ENCODE results near the gene RAET1G. TPM values are rescaled to one million over a fixed set of nuclear protein-coding genes. Genes with fewer than 3 reads are reported as not detected.
A peak's percentile ranks its signal among the peaks of the same experiment; 100 is the strongest.

RAET1G gene
- polyA plus RNA-seq, 1 donor, result 0.28 TPM

DNA sequence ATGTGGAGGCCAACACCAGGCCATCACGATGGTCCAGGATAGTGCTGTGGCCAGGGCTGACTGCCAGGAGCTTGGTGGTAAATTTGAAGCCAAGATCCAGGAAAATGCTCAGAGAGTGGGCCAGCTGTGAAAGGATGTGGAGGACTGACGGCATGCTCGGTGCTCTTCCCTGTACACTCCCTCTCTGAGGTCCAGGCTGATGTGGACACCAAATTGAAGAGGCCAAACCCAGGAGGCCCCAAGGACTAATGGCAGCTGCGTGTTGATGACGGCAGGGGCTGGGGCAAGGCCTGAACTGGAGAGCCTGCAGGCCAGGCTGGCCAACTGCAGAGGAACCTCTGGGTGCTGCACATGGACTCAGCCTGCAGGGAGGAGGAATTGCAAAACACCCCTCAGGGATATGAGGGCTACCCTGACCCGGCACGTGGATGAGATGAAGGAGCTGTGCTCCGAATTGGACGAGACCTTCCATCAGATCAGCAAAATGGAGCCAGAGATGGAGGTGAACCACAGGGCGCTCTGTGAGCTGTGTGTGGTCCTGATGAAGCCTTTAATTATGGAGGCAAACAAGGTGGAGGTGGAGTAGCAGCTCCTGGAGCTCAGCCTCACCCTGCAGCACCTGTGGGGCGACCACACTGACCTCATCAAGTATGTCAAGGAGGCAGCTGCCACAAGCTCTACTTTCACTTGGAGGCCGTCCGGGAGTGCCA is 18.1 kb downstream of the RAET1G start:
- Histone ChIP-seq H3K9me3 (ENCODE audit: control insufficient read depth, low read depth, low read length) (peaks cover 7% of the 10 kb centered on the region), H3K27ac (ENCODE audit: low read length) (no peak overlapping the region), H3K4me3 (ENCODE audit: low read length) (no peak overlapping the region), H3K27me3 (ENCODE audit: control insufficient read depth, insufficient read depth, low read length) (no peaks in the 10 kb centered on the region), H3K4me1 (ENCODE audit: control insufficient read depth, insufficient read depth, low read length) (no peaks in the 10 kb centered on the region), H3K36me3 (ENCODE audit: control insufficient read depth, insufficient read depth, low read length) (no peaks in the 10 kb centered on the region)
- WGBS (ENCODE audit: insufficient coverage, low lambda C conversion rate), result no CpG with 5 or more reads among the region's 13 CpGs
- DNase-seq, result no peak

DNA sequence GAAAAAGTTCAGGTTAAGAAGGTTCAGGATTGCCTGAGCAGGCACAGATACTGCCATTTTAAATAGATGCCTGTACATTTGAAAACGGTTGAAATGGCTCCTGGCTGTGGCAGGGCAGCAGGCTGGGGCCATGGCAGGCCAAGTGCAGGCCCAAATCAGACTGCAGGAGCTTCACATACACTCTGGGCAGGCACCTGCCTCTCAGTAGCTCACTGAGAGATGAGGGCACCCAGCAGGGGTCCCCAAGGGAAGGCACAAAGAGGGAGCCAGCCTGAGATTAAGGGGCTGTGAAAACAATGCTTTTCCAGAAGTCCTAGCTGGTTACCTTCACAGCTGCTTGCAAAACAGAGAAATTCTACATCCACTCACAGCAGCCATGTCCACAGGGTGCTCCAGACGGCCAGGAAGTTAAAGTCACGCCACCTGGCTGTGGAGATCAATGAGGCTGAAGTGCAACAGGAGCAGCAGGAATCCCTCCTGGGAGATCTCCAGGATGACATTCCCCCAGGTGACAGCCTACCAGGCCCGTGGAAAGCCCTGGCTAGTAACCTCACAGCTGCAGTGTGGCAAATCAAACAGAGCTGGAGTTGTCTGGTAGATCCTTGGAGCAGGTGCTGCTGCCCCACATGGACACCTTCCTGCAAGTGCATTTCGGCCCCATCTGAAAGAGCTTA is 18.8 kb downstream of the RAET1G start:
- no CpG with 5 or more reads among the region's 5 CpGs for WGBS (ENCODE audit: insufficient coverage, low lambda C conversion rate)
- peaks cover 7% of the 10 kb centered on the region for H3K9me3 ChIP-seq (ENCODE audit: control insufficient read depth, low read depth, low read length)
- H3K4me3 ChIP-seq (ENCODE audit: low read length), result no peak overlapping the region
- no peak for DNase-seq
- no peak overlapping the region for H3K27ac ChIP-seq (ENCODE audit: low read length)
- no peaks in the 10 kb centered on the region for H3K4me1 ChIP-seq (ENCODE audit: control insufficient read depth, insufficient read depth, low read length)
- no peaks in the 10 kb centered on the region for H3K27me3 ChIP-seq (ENCODE audit: control insufficient read depth, insufficient read depth, low read length)
- H3K36me3 ChIP-seq (ENCODE audit: control insufficient read depth, insufficient read depth, low read length), result no peaks in the 10 kb centered on the region

DNA sequence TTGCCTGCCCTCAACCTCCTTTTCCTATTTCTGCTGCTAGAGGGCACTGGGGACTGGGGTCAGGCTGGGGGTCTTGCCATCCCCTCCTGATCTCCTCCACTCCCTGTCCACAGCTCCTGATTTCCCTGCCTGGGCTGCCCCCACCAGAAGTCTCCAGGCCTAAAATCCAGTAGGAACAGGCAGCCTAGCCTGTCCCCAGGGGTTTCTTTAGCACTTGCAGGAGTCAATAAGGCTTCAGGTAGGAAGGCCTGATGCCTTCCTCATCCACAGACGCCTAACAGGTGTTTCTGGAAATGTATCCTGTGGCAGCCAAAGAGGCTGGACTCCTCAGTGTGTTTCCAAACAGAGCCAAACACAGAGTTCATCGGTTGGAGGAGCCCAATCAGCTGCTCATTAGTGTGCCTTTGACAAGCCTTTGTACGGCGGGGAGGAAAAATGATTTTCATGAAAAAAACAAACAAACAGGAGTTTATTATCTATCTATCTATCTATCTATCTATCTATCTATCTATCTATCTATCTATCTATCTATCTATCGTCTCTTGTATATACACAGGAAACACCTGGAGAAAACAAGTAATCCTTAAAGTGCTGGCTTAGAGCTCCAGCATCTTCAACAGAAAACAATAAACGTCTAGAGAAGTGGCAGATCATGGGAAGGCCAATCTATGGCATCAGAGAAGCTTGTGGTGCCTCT is 21.3 kb downstream of the RAET1G start:
- no peaks in the 10 kb centered on the region for H3K36me3 ChIP-seq (ENCODE audit: control insufficient read depth, insufficient read depth, low read length)
- no peaks in the 10 kb centered on the region for H3K9me3 ChIP-seq (ENCODE audit: control insufficient read depth, low read depth, low read length)
- 88% methylated on average over 1 of the region's 6 CpGs for WGBS (ENCODE audit: insufficient coverage, low lambda C conversion rate)
- H3K27me3 ChIP-seq (ENCODE audit: control insufficient read depth, insufficient read depth, low read length), result no peaks in the 10 kb centered on the region
- H3K4me3 ChIP-seq (ENCODE audit: low read length), result no peak overlapping the region
- DNase-seq, result no peak
- H3K4me1 ChIP-seq (ENCODE audit: control insufficient read depth, insufficient read depth, low read length), result peaks cover 4% of the 10 kb centered on the region
- no peak overlapping the region for H3K27ac ChIP-seq (ENCODE audit: low read length)

DNA sequence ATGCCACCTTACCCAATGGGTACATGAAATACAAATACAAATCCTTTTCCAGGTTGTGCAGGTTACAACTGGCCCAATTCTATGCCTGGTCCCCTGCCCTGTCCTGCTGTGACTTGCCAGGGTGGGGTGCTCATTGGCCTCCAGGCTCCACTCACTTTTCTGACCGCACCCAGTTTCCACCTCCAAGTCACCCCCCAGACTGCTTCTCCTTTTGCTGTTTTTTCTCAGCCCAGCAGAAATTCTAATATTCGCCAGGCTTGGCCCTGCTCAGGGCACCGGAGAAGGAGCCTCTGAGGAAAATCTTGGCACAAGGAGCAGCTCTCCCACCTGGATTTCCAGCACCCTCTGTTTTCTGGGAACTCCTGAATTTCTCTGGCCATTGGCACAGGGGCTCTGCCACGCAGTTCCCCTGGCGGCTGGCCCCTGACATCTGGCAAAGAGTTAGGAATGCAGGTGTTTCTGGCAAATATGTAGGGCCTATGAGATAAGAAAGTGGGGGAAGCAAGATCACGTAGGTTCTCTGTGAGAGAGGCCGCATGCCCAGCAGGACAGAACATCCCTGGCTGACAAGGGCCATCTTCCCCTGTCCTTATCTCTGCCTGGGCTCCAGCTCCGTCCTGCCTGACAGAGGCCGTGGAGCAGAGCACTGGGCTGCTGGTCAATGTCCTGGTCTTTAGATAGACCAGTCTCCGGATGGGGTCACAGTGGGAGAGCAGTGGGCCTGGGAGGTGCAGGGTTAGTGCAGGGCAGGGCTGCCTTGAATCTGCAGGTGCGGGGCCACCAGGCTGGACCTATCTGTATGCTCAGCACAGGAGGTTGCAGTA is 22.1 kb downstream of the RAET1G start:
- Histone ChIP-seq H3K4me3 (ENCODE audit: low read length) (no peak overlapping the region), H3K36me3 (ENCODE audit: control insufficient read depth, insufficient read depth, low read length) (no peaks in the 10 kb centered on the region), H3K27me3 (ENCODE audit: control insufficient read depth, insufficient read depth, low read length) (no peaks in the 10 kb centered on the region), H3K9me3 (ENCODE audit: control insufficient read depth, low read depth, low read length) (no peaks in the 10 kb centered on the region), H3K4me1 (ENCODE audit: control insufficient read depth, insufficient read depth, low read length) (peaks cover 4% of the 10 kb centered on the region), H3K27ac (ENCODE audit: low read length) (no peak overlapping the region)
- DNase-seq, result no peak
- WGBS (ENCODE audit: insufficient coverage, low lambda C conversion rate), result no CpG with 5 or more reads among the region's 11 CpGs

DNA sequence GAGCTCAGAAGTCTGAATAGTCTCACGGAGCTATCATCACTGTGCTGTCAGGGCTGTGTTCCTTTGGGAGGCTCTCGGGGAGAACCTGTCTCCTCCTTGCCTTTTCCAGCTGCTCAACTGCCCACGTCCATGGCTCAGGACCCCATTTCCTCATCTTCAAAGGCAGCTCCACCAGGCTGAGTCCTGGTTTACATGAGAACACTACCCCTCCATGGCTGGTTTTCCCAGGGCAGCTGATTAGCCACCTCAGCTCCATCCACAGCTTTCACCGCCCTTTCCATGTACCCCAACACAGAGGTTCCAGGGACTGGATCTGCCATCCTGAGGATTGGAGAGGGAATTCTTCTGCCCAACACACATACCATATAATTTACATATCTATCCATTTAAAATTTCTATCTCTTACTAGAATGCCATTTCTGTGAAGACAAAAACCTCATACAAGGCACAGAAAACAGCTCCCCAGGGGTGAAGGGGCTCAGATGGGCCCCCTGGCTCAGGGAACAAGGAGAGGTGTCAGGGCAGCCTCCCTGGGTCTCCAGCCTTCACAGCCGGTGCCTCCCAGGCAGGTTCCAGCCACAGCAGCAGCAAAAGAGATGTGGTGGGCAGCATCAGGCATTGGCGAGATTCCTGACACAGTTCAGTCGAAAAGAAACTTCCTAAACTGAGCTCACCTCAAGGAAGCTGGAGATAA is 22.8 kb downstream of the RAET1G start:
- no peak overlapping the region for H3K27ac ChIP-seq (ENCODE audit: low read length)
- no peak overlapping the region for H3K4me3 ChIP-seq (ENCODE audit: low read length)
- no CpG with 5 or more reads among the region's 7 CpGs for WGBS (ENCODE audit: insufficient coverage, low lambda C conversion rate)
- no peaks in the 10 kb centered on the region for H3K27me3 ChIP-seq (ENCODE audit: control insufficient read depth, insufficient read depth, low read length)
- no peaks in the 10 kb centered on the region for H3K36me3 ChIP-seq (ENCODE audit: control insufficient read depth, insufficient read depth, low read length)
- peaks cover 9% of the 10 kb centered on the region for H3K4me1 ChIP-seq (ENCODE audit: control insufficient read depth, insufficient read depth, low read length)
- DNase-seq, result no peak
- H3K9me3 ChIP-seq (ENCODE audit: control insufficient read depth, low read depth, low read length), result no peaks in the 10 kb centered on the region

DNA sequence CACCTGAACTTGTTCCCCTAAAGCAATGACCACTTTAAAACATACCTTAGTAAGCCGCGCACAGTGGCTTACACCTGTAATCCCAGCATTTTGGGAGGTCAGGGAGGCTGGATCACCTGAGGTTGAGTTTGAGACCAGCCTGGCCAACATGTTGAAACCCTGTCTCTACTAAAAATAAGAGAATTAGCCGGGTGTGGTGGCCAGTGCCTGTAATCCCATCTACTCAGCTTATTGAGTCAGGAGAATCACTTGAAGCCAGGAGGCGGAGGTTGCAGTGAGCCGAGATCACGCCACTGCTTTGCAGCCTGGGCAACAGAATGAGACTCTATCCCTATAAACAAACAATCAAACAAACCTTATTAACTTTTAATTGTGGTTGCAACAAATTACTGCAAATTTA is 23.4 kb downstream of the RAET1G start:
- Histone ChIP-seq H3K4me3 (ENCODE audit: low read length) (no peak overlapping the region), H3K36me3 (ENCODE audit: control insufficient read depth, insufficient read depth, low read length) (no peaks in the 10 kb centered on the region), H3K27ac (ENCODE audit: low read length) (no peak overlapping the region), H3K4me1 (ENCODE audit: control insufficient read depth, insufficient read depth, low read length) (peaks cover 10% of the 10 kb centered on the region), H3K27me3 (ENCODE audit: control insufficient read depth, insufficient read depth, low read length) (no peaks in the 10 kb centered on the region), H3K9me3 (ENCODE audit: control insufficient read depth, low read depth, low read length) (no peaks in the 10 kb centered on the region)
- DNase-seq, result no peak
- WGBS (ENCODE audit: insufficient coverage, low lambda C conversion rate), result no CpG with 5 or more reads among the region's 6 CpGs

DNA sequence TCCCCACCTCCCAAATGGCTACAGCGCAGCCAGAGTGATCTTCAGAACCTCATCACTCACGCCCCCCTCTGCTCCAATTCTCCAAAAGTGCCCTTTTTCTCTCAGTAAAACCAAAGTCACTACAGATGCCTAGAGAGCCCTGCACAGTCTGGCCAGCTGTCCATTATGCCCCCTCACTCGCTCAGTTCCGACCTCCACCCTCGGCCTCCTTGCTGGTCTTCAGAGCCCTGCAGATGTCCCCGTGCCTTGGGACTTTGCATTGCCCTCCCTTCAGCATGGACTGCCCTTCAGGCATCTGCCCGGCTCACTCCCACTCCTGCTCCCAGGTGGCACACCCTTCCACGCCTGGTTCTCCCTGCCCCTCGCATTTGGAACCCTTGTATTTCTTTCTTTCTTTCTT is 24.0 kb downstream of the RAET1G start:
- no peaks in the 10 kb centered on the region for H3K9me3 ChIP-seq (ENCODE audit: control insufficient read depth, low read depth, low read length)
- no CpG with 5 or more reads among the region's 9 CpGs for WGBS (ENCODE audit: insufficient coverage, low lambda C conversion rate)

DNA sequence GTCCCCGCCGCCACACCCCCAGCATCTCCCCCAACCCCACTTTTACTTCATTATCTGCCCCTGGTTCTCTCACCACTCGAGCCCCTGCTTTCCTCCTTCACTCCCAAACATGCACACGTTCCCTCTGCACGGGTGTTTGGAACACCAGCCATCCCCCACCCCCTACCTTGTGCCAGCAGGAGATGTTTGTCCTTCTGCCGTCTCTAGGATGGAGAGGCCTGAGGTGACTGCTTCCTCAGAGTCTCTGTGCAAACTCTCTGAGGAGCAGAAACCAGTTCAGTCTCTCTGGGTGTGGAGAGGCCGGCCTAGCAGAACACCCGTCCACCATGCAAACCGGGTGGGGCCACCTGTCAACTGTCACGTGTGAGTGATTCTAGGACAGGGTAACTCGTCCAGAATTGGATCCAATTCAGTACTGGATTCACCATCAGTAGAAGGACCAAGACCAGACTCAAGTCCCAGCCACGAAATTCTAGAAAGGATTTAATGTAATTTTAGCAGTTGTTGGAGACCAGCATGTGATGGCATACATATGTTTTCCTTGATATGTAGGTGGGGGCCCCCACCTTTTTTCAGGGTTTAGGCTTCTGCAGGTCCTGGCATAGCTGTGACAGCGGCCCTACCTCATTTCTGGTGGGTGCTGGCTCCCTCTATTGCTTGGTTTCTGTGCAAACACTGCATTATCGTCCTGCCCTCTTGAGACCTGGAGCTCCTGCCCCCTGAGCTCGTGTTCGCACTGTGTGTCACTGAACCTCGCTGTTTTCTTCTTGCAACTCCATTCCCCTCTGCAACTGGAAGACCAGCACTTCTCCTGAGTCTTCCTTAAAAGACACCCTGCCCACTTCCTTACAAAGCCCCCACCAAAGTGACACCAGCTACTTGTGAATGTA is 24.8 kb downstream of the RAET1G start, which contains the start of gene RAET1E:
Gene RAET1E, minus strand, starts transcription at position 259 of the 890 bp plus-strand sequence. CDS start 7,212 bp downstream, outside the sequence.
- Histone ChIP-seq H3K4me3 (ENCODE audit: low read length) (no peak within 1 kb of the TSS), H3K4me1 (ENCODE audit: control insufficient read depth, insufficient read depth, low read length) (peaks cover 10% of the 10 kb centered on the region), H3K9me3 (ENCODE audit: control insufficient read depth, low read depth, low read length) (no peaks in the 10 kb centered on the region), H3K27me3 (ENCODE audit: control insufficient read depth, insufficient read depth, low read length) (no peaks in the 10 kb centered on the region), H3K27ac (ENCODE audit: low read length) (no peak within 1 kb of the TSS), H3K36me3 (ENCODE audit: control insufficient read depth, insufficient read depth, low read length) (no peaks in the 10 kb centered on the region)
- 80% methylated on average over 2 of the region's 17 CpGs for WGBS (ENCODE audit: insufficient coverage, low lambda C conversion rate)
- no peak for DNase-seq

More for the DNA sequence above, 24.0 kb downstream of the RAET1G start:
- Histone ChIP-seq H3K4me3 (ENCODE audit: low read length) (no peak overlapping the region), H3K27me3 (ENCODE audit: control insufficient read depth, insufficient read depth, low read length) (no peaks in the 10 kb centered on the region), H3K4me1 (ENCODE audit: control insufficient read depth, insufficient read depth, low read length) (peaks cover 10% of the 10 kb centered on the region), H3K36me3 (ENCODE audit: control insufficient read depth, insufficient read depth, low read length) (no peaks in the 10 kb centered on the region), H3K27ac (ENCODE audit: low read length) (no peak overlapping the region)
- DNase-seq, result no peak

DNA sequence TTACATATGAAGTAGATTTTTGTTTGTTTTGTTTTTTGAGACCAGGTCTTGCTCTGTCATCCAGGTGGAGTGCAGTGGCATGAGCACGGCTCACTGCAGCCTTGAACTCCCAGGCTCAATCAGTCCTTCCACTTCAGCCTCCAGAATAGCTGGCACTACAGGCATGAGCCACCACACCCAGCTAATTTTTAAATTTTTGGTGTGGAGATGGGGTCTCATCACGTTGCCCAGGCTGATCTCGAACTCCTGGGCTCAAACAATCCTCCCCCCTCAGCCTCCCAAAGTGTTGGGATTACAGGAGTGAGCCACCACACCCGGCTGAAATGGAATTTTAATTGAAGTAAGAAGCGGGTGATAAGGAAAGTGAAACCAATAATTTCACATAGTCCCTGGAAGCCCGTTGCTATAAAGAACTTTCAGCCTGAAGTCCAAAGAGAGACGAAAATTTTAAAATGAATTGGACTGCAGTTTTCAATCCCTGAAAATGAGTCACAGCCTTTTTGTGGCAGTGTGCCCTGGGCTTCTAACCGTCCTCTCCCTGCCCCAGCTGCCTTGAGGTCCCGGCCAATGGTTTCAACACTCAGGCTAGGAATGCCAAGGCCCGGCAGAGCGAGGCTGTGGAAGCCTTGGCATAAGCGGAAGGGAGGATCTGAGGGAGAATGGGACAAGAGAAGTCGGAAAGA is 25.8 kb downstream of the RAET1G start:
- H3K9me3 ChIP-seq (ENCODE audit: control insufficient read depth, low read depth, low read length), result no peaks in the 10 kb centered on the region
- peak; percentile 33 to 64 for DNase-seq
- H3K36me3 ChIP-seq (ENCODE audit: control insufficient read depth, insufficient read depth, low read length), result no peaks in the 10 kb centered on the region
- peaks cover 10% of the 10 kb centered on the region for H3K4me1 ChIP-seq (ENCODE audit: control insufficient read depth, insufficient read depth, low read length)
- 39% methylated on average over 4 of the region's 13 CpGs for WGBS (ENCODE audit: insufficient coverage, low lambda C conversion rate)
- no peaks in the 10 kb centered on the region for H3K27me3 ChIP-seq (ENCODE audit: control insufficient read depth, insufficient read depth, low read length)
- no peak overlapping the region for H3K27ac ChIP-seq (ENCODE audit: low read length)
- no peak overlapping the region for H3K4me3 ChIP-seq (ENCODE audit: low read length)

Data from large intestine (tissue), 3 donors.